GM23248 (cell line): Measurements from ENCODE around the gene TYW5.

Experiments used
- EZH2 ChIP-seq: fragments of 200-600 bp; sonication (generic); IDR thresholded peaks from 2 replicates; pipeline ENCODE4 v1.6.1; 2018; ENCODE audit warnings: antibody characterized with exemption, mild to moderate bottlenecking; ENCODE audit not compliant: insufficient read depth, poor library complexity, severe bottlenecking
- EZH2phosphoT487 ChIP-seq: fragments of 200-600 bp; sonication (generic); IDR thresholded peaks from 2 replicates; pipeline ENCODE4 v1.6.1; 2018; ENCODE audit warnings: antibody characterized with exemption, moderate library complexity, mild to moderate bottlenecking, low read depth; ENCODE audit not compliant: insufficient read depth

- TF ChIP-seq EZH2 (no peak), EZH2phosphoT487 (no peak)
Measured at GRCh38 chr2:199994896-199995295, 39.6 kb upstream of the TYW5 start.
